ENCODE data around the gene CDC73. TPM values are rescaled to one million over a fixed set of nuclear protein-coding genes. Genes with fewer than 3 reads are reported as not detected.

Gene CDC73
- 22.6 and 32.4 TPM in 2 replicates for total RNA-seq

- peak; percentile 98 for DNase-seq
These were observed at the start of gene CDC73 for GRCh38 chr1:193121616-193122593. TSS of gene CDC73 (plus strand) at chr1:193122031. CDS start at chr1:193122201, 170 bp downstream.

GRCh38 chr1:193077991-193078390 lies 43.8 kb upstream of the CDC73 start:
- no peak for DNase-seq

- DNase-seq, result no peak
These were observed 42.6 kb upstream of the CDC73 start for GRCh38 chr1:193079187-193079586.

DNA sequence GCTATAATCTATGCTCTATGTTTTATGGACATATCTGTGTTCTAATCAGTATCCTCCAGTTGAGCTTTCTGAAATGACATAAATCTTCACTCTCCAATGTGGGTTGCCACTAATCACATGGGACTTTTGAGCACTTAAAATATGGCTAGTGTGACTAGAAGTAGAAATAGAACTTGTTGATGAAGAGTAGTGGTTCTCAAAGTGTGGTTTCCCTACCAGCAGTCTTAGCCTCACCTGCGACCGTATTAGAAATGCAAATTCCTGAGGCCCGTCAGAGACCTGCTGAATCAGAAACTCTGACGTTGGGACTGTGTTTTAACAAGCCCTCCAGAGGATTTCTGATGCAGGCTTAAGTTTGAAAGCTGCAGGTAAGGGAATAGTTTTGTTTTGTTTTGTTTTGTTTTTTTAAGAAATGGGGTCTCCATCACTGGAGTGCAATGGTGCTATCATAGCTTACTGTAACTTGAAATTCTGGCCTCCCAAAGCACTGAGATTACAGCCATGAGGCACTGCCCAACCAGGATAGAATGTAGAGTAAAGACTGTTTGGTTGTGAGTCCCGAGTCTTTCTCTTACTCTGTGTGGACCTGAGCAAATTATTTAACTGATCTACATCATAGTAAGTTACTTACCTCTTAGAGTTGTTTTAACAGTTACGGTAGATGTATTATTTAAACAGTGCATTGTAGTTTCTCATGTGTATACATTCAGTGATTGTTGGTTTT lies 38.3 kb upstream of the CDC73 start:
- no peak for DNase-seq

DNA sequence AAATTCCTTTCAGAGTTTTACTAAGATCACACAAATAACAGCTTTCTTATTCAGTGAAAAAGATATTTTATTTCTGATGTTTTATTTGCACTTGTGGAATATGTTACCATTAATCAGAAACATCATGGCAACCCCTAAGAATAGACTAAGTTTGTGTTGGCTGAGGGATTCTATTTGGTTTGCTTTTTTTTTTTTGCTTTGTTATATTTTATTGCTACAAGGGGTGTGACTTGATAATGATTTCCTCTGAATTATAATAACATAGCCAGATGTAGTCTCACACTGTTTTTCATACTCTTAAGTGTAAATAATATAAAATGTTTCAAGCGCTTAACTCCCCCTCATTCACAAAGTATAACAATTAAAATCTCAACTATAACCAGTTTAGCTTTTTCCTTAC lies 36.6 kb upstream of the CDC73 start:
- DNase-seq, result peak; percentile 4

DNA sequence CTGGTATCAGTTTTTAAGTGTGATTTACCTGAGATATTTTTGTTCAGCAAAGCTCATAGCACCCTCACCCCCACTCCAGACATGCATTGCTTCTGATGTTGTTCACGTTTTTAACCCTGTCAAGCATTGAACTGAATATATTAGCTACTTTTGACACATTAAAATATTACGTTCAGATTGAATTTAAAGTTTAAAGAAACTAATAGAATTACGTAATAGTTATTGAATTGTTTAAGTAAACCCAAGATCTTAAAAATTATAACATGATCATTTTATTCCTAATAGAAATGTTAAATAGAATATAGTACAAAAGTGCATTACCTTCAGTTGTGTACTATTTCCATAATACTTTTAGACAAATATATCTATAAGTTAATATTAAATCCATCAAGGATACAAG lies 35.5 kb upstream of the CDC73 start:
- DNase-seq, result no peak

GRCh38 chr1:193087893-193088292 lies 33.9 kb upstream of the CDC73 start:
- DNase-seq, result no peak

- DNase-seq, result no peak
These were observed 31.0 kb upstream of the CDC73 start for GRCh38 chr1:193090865-193091264.

DNA sequence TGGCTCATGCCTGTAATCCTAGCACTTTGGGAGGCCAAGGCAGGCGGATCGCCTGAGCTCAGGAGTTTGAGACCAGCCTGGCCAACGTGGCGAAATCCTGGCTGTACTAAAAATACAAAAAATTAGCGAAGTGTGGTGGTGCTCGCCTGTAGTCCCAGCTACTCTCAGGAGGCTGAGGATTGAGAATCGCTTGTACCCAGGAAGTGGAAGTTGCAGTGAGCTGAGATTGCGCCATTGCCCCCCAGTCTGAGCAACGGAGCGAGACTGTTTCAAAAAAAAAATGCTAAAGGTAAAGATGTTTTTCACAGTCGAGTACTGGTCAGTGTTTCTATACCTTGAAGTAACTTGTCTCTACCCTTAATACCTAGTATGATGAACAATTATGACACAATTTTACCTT lies 27.7 kb upstream of the CDC73 start:
- DNase-seq, result no peak

- DNase-seq, result no peak
These were observed 19.2 kb upstream of the CDC73 start for GRCh38 chr1:193102662-193103061.

DNA sequence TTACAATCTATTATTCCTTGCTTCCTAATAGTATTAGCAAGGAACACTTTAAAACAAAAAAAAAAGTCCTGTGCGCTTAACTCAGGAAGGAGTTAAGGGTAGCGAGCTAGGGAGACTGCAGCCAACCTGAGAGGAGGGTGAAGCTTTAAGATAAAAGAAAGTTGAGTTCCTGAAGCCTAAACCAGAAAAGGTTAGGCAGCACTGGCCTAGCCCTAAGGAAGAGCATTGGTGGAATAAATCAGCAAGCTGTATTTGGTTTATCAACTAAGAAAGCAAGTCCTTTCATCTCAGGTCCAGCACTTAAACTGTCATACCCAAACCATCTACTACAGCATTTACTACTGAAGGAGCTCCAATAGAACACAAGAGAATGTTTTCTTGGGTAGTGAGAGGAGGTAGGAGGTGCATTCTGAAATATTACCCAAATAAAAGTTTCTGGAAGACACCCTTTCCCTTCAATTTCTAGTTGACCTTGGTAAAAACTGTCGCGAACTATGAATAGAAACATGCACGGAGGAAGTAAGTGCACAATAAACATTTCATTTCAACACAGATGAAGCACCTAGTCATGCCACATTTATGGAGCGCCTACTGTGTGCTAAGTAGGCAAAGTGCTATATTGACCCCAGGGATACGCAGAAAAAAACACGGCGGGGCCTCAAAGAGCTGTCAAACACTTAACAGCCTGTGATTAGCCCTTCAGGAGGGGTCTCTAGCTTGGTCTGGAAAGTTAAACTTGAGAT lies 17.9 kb upstream of the CDC73 start:
- peak; percentile 13 for DNase-seq

DNA sequence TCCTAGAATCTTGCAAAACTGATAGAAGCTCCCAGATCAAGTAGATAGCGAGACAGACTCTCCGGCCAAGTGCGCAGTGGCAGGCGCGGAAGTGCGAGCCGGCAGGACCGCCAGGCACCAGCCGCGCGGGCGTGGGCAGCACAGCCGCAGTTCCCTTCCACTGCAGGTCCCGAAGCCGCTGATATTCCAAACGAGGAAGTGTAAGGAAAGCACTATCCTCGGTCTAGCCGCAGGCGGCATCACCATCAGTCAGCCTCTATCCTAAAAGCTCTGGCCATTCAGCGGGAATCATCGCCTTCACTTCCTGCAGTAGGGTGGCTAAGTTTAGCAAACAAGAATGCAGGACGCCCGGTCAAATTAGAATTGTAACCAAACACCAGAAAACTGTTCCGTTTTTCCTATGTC lies 17.3 kb upstream of the CDC73 start:
- DNase-seq, result peak; percentile 63

DNA sequence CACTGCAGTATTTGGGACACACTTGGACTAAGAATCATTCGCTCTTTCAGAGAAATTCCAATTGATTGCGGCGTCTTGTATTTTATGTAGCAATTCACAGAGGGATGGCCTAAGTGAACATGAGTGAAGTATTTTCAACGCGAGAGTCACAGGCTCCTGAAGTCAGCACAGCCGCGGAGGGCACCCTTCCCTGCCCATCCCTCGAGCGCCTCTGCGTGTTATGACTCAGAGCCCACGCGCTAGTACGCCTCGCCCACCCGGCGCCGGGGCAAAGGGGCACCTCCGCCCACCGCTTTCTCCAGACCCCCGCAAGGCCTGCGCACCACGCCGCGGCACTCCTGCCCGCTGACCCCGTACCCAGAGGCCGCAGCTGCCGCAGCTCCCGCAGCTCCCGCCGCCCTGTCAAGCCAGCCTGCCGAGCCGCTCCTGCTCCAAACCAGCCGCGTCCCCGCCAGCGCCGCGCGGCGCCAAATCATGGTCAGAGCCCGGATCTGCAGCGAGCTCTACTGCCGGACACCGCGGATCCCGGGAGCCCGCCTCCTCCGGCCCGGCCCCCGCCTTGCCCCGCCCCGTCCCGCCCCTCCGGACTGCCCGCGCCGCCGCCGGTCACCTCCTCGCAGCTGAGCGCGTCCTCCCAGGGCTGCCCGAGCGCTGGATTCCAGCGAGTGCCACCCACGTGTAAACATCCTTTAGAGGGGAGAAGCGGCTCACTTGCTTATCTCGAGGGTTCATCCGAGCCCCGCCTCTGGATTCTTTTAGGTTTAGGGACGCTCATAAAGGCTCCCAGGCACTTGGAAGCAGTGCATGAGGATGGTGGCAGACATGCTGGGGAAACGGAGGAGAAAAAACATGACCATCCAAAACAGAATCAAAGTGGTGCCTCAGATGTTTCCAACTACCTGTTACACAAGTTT lies 16.7 kb upstream of the CDC73 start, which contains the start of gene GLRX2:
TSS of gene GLRX2 (minus strand) at position 508 of the 914 bp plus-strand sequence. CDS start at position 476, 32 bp downstream.
- peak; percentile 90 for DNase-seq

DNA sequence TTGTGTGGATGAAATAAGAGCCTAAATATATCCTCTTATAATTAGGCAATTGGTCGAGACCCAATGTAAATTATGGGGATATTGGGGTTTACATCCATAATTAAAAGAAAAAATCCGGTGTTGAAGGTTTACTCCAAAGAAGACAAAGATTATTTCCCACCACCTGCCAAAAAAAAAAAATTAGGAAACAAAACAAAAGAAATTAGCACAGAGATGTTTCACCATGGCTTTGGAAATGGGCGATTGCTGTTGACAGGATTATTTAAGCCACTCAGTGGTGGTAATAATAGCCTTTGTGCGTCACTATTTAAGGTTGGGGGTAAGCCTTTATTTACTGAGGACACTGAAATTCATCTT lies 16.0 kb upstream of the CDC73 start:
- DNase-seq, result peak; percentile 5

GRCh38 chr1:193108471-193108870 lies 13.4 kb upstream of the CDC73 start:
- no peak for DNase-seq

DNA sequence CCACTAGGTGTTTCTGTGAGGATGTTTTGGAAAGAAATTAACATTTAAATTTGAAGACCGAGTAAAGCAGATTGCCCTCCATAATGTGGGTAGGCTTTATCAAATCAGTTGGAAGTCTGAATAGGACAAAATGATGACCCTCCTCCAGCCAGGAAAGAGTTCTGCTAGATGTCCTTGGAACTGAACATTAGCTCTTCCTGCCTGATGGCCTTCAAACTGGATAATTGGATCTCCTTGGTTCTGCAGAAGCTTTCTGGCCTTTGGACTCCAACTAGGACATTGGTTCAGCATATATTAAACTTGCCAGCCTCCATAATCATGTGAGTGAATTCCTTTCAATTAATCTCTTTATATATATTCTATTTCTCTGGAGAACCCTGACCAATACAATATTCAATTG lies 12.2 kb upstream of the CDC73 start:
- DNase-seq, result no peak

DNA sequence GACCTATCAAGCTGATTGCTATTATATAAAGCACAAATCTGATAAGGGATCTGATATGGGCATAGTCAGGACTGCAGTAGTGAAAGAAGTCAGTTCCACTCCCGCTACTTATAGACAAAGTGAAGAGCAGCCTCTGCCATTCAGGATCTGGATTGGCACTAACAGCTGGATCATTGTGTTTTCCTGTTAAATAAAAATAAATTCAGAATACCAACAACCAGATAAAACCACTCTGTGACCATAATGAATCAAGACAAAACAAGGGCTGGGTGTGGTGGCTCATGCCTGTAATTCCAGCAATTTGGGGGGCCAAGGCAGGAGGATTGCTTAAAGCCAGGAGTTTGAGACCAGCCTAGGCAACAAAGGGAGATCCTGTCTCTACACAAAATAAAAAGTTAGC lies 11.6 kb upstream of the CDC73 start:
- DNase-seq, result no peak

- DNase-seq, result no peak
These were observed 11.0 kb upstream of the CDC73 start for GRCh38 chr1:193110864-193111263.

- no peak for DNase-seq
These were observed 10.2 kb upstream of the CDC73 start for GRCh38 chr1:193111641-193112090.

DNA sequence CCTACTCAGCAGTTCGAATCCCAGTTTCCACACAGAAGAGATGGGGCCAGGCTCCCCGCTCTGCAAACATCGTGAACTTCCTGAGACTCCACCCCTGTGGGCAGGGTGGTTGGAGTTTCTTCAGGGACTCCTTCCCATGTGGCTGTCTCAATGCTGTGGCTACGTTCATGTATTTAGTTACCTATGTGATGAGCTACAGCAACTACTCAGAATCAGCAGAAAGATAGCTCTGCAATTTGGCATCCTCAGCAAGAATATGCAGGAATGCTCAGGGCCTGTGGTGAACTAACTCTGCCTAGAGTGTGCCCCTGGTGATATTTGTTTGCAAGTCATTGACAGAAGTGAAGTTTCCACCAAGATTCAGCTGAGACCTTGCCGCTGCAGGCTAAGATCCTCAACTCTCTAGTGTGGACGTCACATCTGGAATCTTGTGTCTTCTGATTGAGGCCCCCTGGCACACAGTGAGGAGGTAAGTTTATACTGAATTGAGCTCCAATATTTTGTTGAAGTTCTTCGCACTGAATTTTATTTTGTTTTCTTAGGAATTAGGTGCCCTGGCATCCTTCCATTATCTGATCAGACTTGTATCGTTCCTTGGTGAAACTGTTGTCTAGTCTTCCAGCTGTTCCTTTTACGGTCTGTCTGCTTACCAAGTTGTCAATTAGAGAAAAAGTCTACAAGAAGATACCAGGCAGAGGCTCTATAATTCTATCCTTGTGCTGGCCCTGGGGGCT lies 8.4 kb upstream of the CDC73 start:
- DNase-seq, result no peak

DNA sequence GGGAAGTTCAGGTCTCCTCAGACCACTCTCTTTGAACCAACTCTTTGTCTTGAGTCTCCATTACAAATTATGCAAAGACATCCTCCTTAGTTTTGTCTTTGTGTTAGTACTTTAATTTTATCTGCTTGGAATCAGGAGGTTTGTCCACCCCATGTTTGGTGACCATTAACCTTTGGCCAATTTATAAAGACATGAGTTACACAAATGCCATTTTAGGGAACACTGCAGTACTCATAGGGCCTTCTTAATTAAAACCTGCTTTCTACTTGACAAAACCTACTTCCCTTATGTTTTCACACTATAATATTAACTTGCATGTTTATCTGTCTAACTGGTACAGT lies 7.9 kb upstream of the CDC73 start:
- no peak for DNase-seq

Measured in dermis blood vessel endothelial cell (primary cell).